ENCODE results near the gene NCMAP. TPM values are rescaled to one million over a fixed set of nuclear protein-coding genes. Genes with fewer than 3 reads are reported as not detected.

Gene NCMAP
- total and polyA plus RNA-seq, 4 donors = 1.5 to 20.2 (median 5.9) TPM

GRCh38 chr1:24551290-24551959 is 4.5 kb upstream of the NCMAP start:
- Histone ChIP-seq H3K27ac (ENCODE audit: low read depth in 1 of 2, low read length in 1 of 2) (no peak overlapping the region), H3K4me1 (ENCODE audit: control insufficient read depth in 5 of 5, insufficient read depth in 5 of 5, low read length in 5 of 5) (peaks cover 0 to 14% (median 4%) of the 10 kb centered on the region in 5 donors), H3K4me3 (no peak overlapping the region), H3K9ac (ENCODE audit: insufficient read depth in 1 of 2, low read length in 2 of 2) (no peak overlapping the region), H3K9me3 (ENCODE audit: control insufficient read depth in 4 of 4, insufficient read depth in 3 of 4, low read length in 3 of 4) (no peaks in the 10 kb centered on the region), H3K27me3 (ENCODE audit: control insufficient read depth in 3 of 3, insufficient read depth in 3 of 3, low read length in 2 of 3) (peaks cover 0 to 10% (median 6%) of the 10 kb centered on the region in 3 donors), H3K36me3 (ENCODE audit: control insufficient read depth in 4 of 4, insufficient read depth in 4 of 4, low read length in 4 of 4) (no peaks in the 10 kb centered on the region)
- DNase-seq (no peak), ATAC-seq (ENCODE audit: insufficient read depth, low FRiP score) (no peak)
- TF ChIP-seq CTCF (IDR thresholded peaks at IDR 0.05; ENCODE audit: control extremely low read depth, extremely low read depth) = no peak
- 51 to 76% methylated on average over 13 of the region's 13 CpGs for WGBS, 2 donors

GRCh38 chr1:24551960-24552571 is 3.8 kb upstream of the NCMAP start:
- Histone ChIP-seq H3K27ac (ENCODE audit: low read depth in 1 of 2, low read length in 1 of 2) (no peak overlapping the region), H3K27me3 (ENCODE audit: control insufficient read depth in 3 of 3, insufficient read depth in 3 of 3, low read length in 2 of 3) (peaks cover 0 to 16% (median 6%) of the 10 kb centered on the region in 3 donors), H3K4me3 (no peak overlapping the region), H3K36me3 (ENCODE audit: control insufficient read depth in 4 of 4, insufficient read depth in 4 of 4, low read length in 4 of 4) (no peaks in the 10 kb centered on the region), H3K9me3 (ENCODE audit: control insufficient read depth in 4 of 4, insufficient read depth in 3 of 4, low read length in 3 of 4) (no peaks in the 10 kb centered on the region), H3K4me1 (ENCODE audit: control insufficient read depth in 5 of 5, insufficient read depth in 5 of 5, low read length in 5 of 5) (peaks cover 0 to 14% (median 4%) of the 10 kb centered on the region in 5 donors), H3K9ac (ENCODE audit: insufficient read depth in 1 of 2, low read length in 2 of 2) (peak overlapping the region in 1 of 2 donors; percentile 19)
- no peak for TF ChIP-seq CTCF (IDR thresholded peaks at IDR 0.05; ENCODE audit: control extremely low read depth, extremely low read depth)
- 81 to 87% methylated on average over 10 of the region's 10 CpGs for WGBS, 2 donors
- peak; percentile 63 to 86 (median 83) for DNase-seq
- ATAC-seq (ENCODE audit: insufficient read depth, low FRiP score) = no peak

- DNase-seq (no peak), ATAC-seq (ENCODE audit: insufficient read depth, low FRiP score) (no peak)
- no peak overlapping the region for H3K27ac ChIP-seq (ENCODE audit: low read depth in 1 of 2, low read length in 1 of 2)
- no peaks in the 10 kb centered on the region for H3K36me3 ChIP-seq (ENCODE audit: control insufficient read depth in 4 of 4, insufficient read depth in 4 of 4, low read length in 4 of 4)
- H3K9me3 ChIP-seq (ENCODE audit: control insufficient read depth in 4 of 4, insufficient read depth in 3 of 4, low read length in 3 of 4) = no peaks in the 10 kb centered on the region
- no peak overlapping the region for H3K9ac ChIP-seq (ENCODE audit: insufficient read depth in 1 of 2, low read length in 2 of 2)
- H3K4me3 ChIP-seq = no peak overlapping the region
- H3K4me1 ChIP-seq (ENCODE audit: control insufficient read depth in 5 of 5, insufficient read depth in 5 of 5, low read length in 5 of 5) = peaks cover 0 to 14% (median 4%) of the 10 kb centered on the region in 5 donors
- peaks cover 0 to 19% (median 6%) of the 10 kb centered on the region in 3 donors for H3K27me3 ChIP-seq (ENCODE audit: control insufficient read depth in 3 of 3, insufficient read depth in 3 of 3, low read length in 2 of 3)
- WGBS, 2 donors = 90 to 91% methylated on average over 3 of the region's 3 CpGs
- no peak for TF ChIP-seq CTCF (IDR thresholded peaks at IDR 0.05; ENCODE audit: control extremely low read depth, extremely low read depth)
These were observed 2.0 kb upstream of the NCMAP start for GRCh38 chr1:24553931-24554330.

Data from lung (tissue), 12 donors.